ENCODE measurements around the gene ARHGAP6.

Gene ARHGAP6

GRCh38 chrX:11665168-11666111 is at the start of gene ARHGAP6:
TSS of gene ARHGAP6 (minus strand) at chrX:11665920. CDS start at chrX:11664828, 1,092 bp downstream.
- DNase-seq (ENCODE audit: low read depth in 3 of 3) = no peak

GRCh38 chrX:11704725-11705495 is 39.2 kb upstream of the ARHGAP6 start:
- DNase-seq (ENCODE audit: low read depth in 3 of 3) = no peak

GRCh38 chrX:11703855-11704254 is 38.1 kb upstream of the ARHGAP6 start:
- no peak for DNase-seq (ENCODE audit: low read depth in 3 of 3)

- DNase-seq (ENCODE audit: low read depth in 3 of 3) = no peak
Observed at GRCh38 chrX:11702965-11703631, 37.4 kb upstream of the ARHGAP6 start.

GRCh38 chrX:11702420-11702819 is 36.7 kb upstream of the ARHGAP6 start:
- no peak for DNase-seq (ENCODE audit: low read depth in 3 of 3)

- DNase-seq (ENCODE audit: low read depth in 3 of 3) = no peak
Observed at GRCh38 chrX:11698702-11699101, 33.0 kb upstream of the ARHGAP6 start.

- DNase-seq (ENCODE audit: low read depth in 3 of 3) = no peak
Observed at GRCh38 chrX:11688201-11688600, 22.5 kb upstream of the ARHGAP6 start.

GRCh38 chrX:11687157-11687556 is 21.4 kb upstream of the ARHGAP6 start:
- DNase-seq (ENCODE audit: low read depth in 3 of 3) = no peak

GRCh38 chrX:11683057-11683456 is 17.3 kb upstream of the ARHGAP6 start:
- DNase-seq (ENCODE audit: low read depth in 3 of 3) = no peak

GRCh38 chrX:11678158-11678557 is 12.4 kb upstream of the ARHGAP6 start:
- DNase-seq (ENCODE audit: low read depth in 3 of 3) = no peak

GRCh38 chrX:11672213-11672612 is 6.5 kb upstream of the ARHGAP6 start:
- DNase-seq (ENCODE audit: low read depth in 3 of 3) = no peak

- no peak for DNase-seq (ENCODE audit: low read depth in 3 of 3)
Observed at GRCh38 chrX:11670316-11670715, 4.6 kb upstream of the ARHGAP6 start.

- DNase-seq (ENCODE audit: low read depth in 3 of 3) = no peak
Observed at GRCh38 chrX:11666952-11667685, 1.4 kb upstream of the ARHGAP6 start.

- no peak for DNase-seq (ENCODE audit: low read depth in 3 of 3)
Observed at GRCh38 chrX:11666164-11666563, 444 bp upstream of the ARHGAP6 start.

- DNase-seq (ENCODE audit: low read depth in 3 of 3) = no peak
Observed at GRCh38 chrX:11664211-11665167, 1.2 kb downstream of the ARHGAP6 start.

- DNase-seq (ENCODE audit: low read depth in 3 of 3) = no peak
Observed at GRCh38 chrX:11663875-11664210, 1.9 kb downstream of the ARHGAP6 start.

GRCh38 chrX:11655282-11656015 is 10.3 kb downstream of the ARHGAP6 start:
- no peak for DNase-seq (ENCODE audit: low read depth in 3 of 3)

GRCh38 chrX:11648705-11649519 is 16.8 kb downstream of the ARHGAP6 start:
- DNase-seq (ENCODE audit: low read depth in 3 of 3) = no peak

GRCh38 chrX:11647138-11647537 is 18.6 kb downstream of the ARHGAP6 start:
- no peak for DNase-seq (ENCODE audit: low read depth in 3 of 3)
